ENCODE results near the gene OSBPL10.
A peak's percentile ranks its signal among the peaks of the same experiment; 100 is the strongest.

The OSBPL10 gene

DNA sequence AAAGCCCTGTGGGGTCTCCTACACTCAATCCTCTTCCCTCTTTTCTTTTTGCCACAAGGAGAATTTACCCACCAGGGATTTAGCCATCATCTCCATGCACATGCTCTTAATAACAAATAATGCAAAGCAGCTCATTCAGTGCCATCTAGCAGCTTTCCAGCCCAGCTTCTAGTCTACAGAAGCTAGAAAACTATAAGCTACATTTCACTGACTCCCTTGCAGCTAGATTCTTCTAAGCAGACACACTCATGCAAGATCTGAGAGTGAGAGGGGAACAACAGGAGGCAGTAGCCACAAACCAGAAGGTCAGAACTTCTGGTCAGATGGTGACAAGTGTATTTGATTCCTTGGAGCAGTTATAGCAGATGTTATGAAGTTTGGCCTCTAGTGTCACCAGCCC is 25.5 kb downstream of the OSBPL10 start:
- H3K23ac ChIP-seq (ENCODE audit: low read length), result no peak overlapping the region
- no peak overlapping the region for H2AFZ ChIP-seq (ENCODE audit: insufficient read depth, low read length, poor library complexity)
- no peak overlapping the region for H4K91ac ChIP-seq (ENCODE audit: low read depth, low read length)
- no peak overlapping the region for H3K18ac ChIP-seq (ENCODE audit: low read length)
- H2AK5ac ChIP-seq (ENCODE audit: low read length), result no peak overlapping the region
- H3K79me1 ChIP-seq (ENCODE audit: low read length), result peaks cover 5% of the 10 kb centered on the region
- no peak overlapping the region for H4K8ac ChIP-seq (ENCODE audit: low read depth, low read length)
- no peaks in the 10 kb centered on the region for H3K27me3 ChIP-seq (ENCODE audit: insufficient read depth, low read length)
- no peak for DNase-seq
- no peak overlapping the region for H4K12ac ChIP-seq (ENCODE audit: low read depth, low read length)
- H3K27ac ChIP-seq (ENCODE audit: low read depth, low read length), result no peak overlapping the region
- H3K4me1 ChIP-seq (ENCODE audit: control insufficient read depth in 1 of 2, insufficient read depth in 2 of 2, low read length in 2 of 2), result peaks cover 1 to 6% of the 10 kb centered on the region in 2 experiments
- H2BK12ac ChIP-seq (ENCODE audit: low read length), result no peak overlapping the region
- H3K79me2 ChIP-seq (ENCODE audit: control insufficient read depth, insufficient read depth, low read length, poor library complexity), result no peaks in the 10 kb centered on the region
- no peak overlapping the region for H3K4me2 ChIP-seq (ENCODE audit: low read length)
- no peak overlapping the region for H3K14ac ChIP-seq (ENCODE audit: low read length)
- H3K9ac ChIP-seq (ENCODE audit: low read length), result no peak overlapping the region
- H3K4me3 ChIP-seq (ENCODE audit: low read depth, low read length), result no peak overlapping the region
- peaks cover 3% of the 10 kb centered on the region for H3K9me3 ChIP-seq (ENCODE audit: insufficient read depth, low read depth, low read length)
- H2BK5ac ChIP-seq (ENCODE audit: low read depth, low read length, poor library complexity), result no peak overlapping the region
- no peak overlapping the region for H2BK120ac ChIP-seq (ENCODE audit: insufficient read depth, low read length, poor library complexity)
- H3K4ac ChIP-seq (ENCODE audit: low read depth, low read length), result no peak overlapping the region
- peaks cover 0 to 2% of the 10 kb centered on the region in 2 experiments for H3K36me3 ChIP-seq (ENCODE audit: control insufficient read depth in 1 of 2, insufficient read depth in 2 of 2, low read length in 2 of 2)

DNA sequence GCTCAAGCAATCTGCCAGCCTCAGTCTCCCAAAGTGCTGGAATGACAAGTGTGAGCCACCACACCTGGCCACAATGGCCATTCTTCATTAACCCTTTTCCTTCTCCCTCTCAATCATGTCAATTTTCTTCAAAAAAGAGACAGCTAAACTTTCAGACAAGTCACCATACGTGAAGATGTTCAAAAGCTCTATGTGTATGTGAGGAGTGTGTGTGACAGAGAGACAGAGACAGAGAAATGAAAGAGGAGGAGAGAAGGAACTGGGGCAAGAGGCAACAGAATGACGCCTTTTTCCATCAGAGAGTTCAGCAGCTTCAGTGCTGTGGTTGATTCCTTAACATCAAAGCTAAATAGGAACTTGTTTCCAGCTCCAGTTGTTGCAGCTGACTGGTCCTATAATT is 27.4 kb downstream of the OSBPL10 start:
- H4K12ac ChIP-seq (ENCODE audit: low read depth, low read length), result no peak overlapping the region
- H4K91ac ChIP-seq (ENCODE audit: low read depth, low read length), result no peak overlapping the region
- H4K8ac ChIP-seq (ENCODE audit: low read depth, low read length), result no peak overlapping the region
- H3K14ac ChIP-seq (ENCODE audit: low read length), result no peak overlapping the region
- peaks cover 0 to under 1% of the 10 kb centered on the region in 2 experiments for H3K4me1 ChIP-seq (ENCODE audit: control insufficient read depth in 1 of 2, insufficient read depth in 2 of 2, low read length in 2 of 2)
- H3K23ac ChIP-seq (ENCODE audit: low read length), result no peak overlapping the region
- no CpG with 5 or more reads among the region's 2 CpGs for WGBS (ENCODE audit: extremely low coverage, insufficient coverage, insufficient read length)
- H3K4me2 ChIP-seq (ENCODE audit: low read length), result no peak overlapping the region
- H3K9ac ChIP-seq (ENCODE audit: low read length), result no peak overlapping the region
- H2BK12ac ChIP-seq (ENCODE audit: low read length), result no peak overlapping the region
- no peak overlapping the region for H3K4ac ChIP-seq (ENCODE audit: low read depth, low read length)
- peaks cover 0 to 2% of the 10 kb centered on the region in 2 experiments for H3K36me3 ChIP-seq (ENCODE audit: control insufficient read depth in 1 of 2, insufficient read depth in 2 of 2, low read length in 2 of 2)
- no peak overlapping the region for H2AFZ ChIP-seq (ENCODE audit: insufficient read depth, low read length, poor library complexity)
- no peak overlapping the region for H2BK5ac ChIP-seq (ENCODE audit: low read depth, low read length, poor library complexity)
- H3K18ac ChIP-seq (ENCODE audit: low read length), result no peak overlapping the region
- H3K27me3 ChIP-seq (ENCODE audit: insufficient read depth, low read length), result no peaks in the 10 kb centered on the region
- no peak for DNase-seq
- no peaks in the 10 kb centered on the region for H3K79me1 ChIP-seq (ENCODE audit: low read length)
- no peak overlapping the region for H2AK5ac ChIP-seq (ENCODE audit: low read length)
- H3K27ac ChIP-seq (ENCODE audit: low read depth, low read length), result no peak overlapping the region
- H3K4me3 ChIP-seq (ENCODE audit: low read depth, low read length), result no peak overlapping the region
- H3K9me3 ChIP-seq (ENCODE audit: insufficient read depth, low read depth, low read length), result peaks cover 5% of the 10 kb centered on the region
- H3K79me2 ChIP-seq (ENCODE audit: control insufficient read depth, insufficient read depth, low read length, poor library complexity), result no peaks in the 10 kb centered on the region
- H2BK120ac ChIP-seq (ENCODE audit: insufficient read depth, low read length, poor library complexity), result no peak overlapping the region

DNA sequence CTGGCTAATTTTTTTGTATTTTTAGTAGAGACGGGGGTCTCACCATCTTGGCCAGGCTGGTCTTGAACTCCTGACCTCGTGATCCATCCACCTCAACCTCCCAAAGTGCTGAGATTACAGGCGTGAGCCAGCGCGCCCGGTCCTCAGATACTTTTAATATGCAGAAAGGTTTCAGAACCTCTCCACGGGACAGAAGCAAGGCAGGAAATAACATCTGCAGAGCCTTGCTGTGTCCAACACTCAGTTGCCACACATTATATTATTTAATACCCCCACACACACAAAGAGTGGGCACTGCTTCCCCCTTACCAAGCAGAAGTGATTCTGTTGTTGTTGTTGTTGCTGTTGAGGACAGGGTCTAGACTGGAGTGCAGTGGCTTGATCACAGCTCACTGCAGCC is 28.0 kb downstream of the OSBPL10 start:
- H2BK5ac ChIP-seq (ENCODE audit: low read depth, low read length, poor library complexity), result no peak overlapping the region
- no peak overlapping the region for H4K8ac ChIP-seq (ENCODE audit: low read depth, low read length)
- H3K79me2 ChIP-seq (ENCODE audit: control insufficient read depth, insufficient read depth, low read length, poor library complexity), result no peaks in the 10 kb centered on the region
- H3K4me2 ChIP-seq (ENCODE audit: low read length), result no peak overlapping the region
- WGBS (ENCODE audit: extremely low coverage, insufficient coverage, insufficient read length), result no CpG with 5 or more reads among the region's 7 CpGs
- no peak overlapping the region for H3K18ac ChIP-seq (ENCODE audit: low read length)
- H3K27ac ChIP-seq (ENCODE audit: low read depth, low read length), result no peak overlapping the region
- no peak overlapping the region for H2BK12ac ChIP-seq (ENCODE audit: low read length)
- H4K91ac ChIP-seq (ENCODE audit: low read depth, low read length), result no peak overlapping the region
- H3K4ac ChIP-seq (ENCODE audit: low read depth, low read length), result no peak overlapping the region
- no peak overlapping the region for H3K9ac ChIP-seq (ENCODE audit: low read length)
- H3K79me1 ChIP-seq (ENCODE audit: low read length), result peaks cover 2% of the 10 kb centered on the region
- peaks cover 5% of the 10 kb centered on the region for H3K9me3 ChIP-seq (ENCODE audit: insufficient read depth, low read depth, low read length)
- no peak overlapping the region for H2BK120ac ChIP-seq (ENCODE audit: insufficient read depth, low read length, poor library complexity)
- no peak for DNase-seq
- no peaks in the 10 kb centered on the region for H3K27me3 ChIP-seq (ENCODE audit: insufficient read depth, low read length)
- no peak overlapping the region for H3K14ac ChIP-seq (ENCODE audit: low read length)
- H3K4me1 ChIP-seq (ENCODE audit: control insufficient read depth in 1 of 2, insufficient read depth in 2 of 2, low read length in 2 of 2), result peaks cover under 1 to 3% of the 10 kb centered on the region in 2 experiments
- no peak overlapping the region for H2AK5ac ChIP-seq (ENCODE audit: low read length)
- H3K4me3 ChIP-seq (ENCODE audit: low read depth, low read length), result no peak overlapping the region
- no peak overlapping the region for H4K12ac ChIP-seq (ENCODE audit: low read depth, low read length)
- no peak overlapping the region for H2AFZ ChIP-seq (ENCODE audit: insufficient read depth, low read length, poor library complexity)
- H3K36me3 ChIP-seq (ENCODE audit: control insufficient read depth in 1 of 2, insufficient read depth in 2 of 2, low read length in 2 of 2), result peaks cover 0 to 2% of the 10 kb centered on the region in 2 experiments
- H3K23ac ChIP-seq (ENCODE audit: low read length), result no peak overlapping the region

DNA sequence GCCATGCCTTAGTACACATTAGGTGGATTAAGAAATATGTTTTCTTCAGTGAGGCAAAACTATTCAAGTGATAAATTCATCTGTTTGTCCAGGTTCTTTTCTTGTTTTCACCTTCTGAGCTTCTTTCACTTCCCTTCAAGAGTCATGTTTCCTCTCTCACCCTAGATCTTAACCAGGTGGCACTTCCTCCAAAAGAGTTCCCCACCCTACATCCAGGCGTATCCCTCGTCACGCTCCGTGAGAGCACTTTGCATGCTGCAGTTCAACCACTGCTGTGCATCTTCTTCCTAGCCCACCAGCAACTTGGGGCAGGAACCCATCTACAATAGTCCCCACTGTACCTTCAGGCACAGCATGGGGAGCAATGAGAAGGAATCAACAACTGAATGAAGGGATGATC is 28.9 kb downstream of the OSBPL10 start:
- no peak overlapping the region for H3K27ac ChIP-seq (ENCODE audit: low read depth, low read length)
- no CpG with 5 or more reads among the region's 4 CpGs for WGBS (ENCODE audit: extremely low coverage, insufficient coverage, insufficient read length)
- H3K27me3 ChIP-seq (ENCODE audit: insufficient read depth, low read length), result no peaks in the 10 kb centered on the region
- no peak overlapping the region for H3K18ac ChIP-seq (ENCODE audit: low read length)
- no peak overlapping the region for H4K8ac ChIP-seq (ENCODE audit: low read depth, low read length)
- H4K91ac ChIP-seq (ENCODE audit: low read depth, low read length), result no peak overlapping the region
- H2BK5ac ChIP-seq (ENCODE audit: low read depth, low read length, poor library complexity), result no peak overlapping the region
- H2BK12ac ChIP-seq (ENCODE audit: low read length), result no peak overlapping the region
- peaks cover 0 to 2% of the 10 kb centered on the region in 2 experiments for H3K36me3 ChIP-seq (ENCODE audit: control insufficient read depth in 1 of 2, insufficient read depth in 2 of 2, low read length in 2 of 2)
- peak overlapping the region; percentile 14 for H3K9ac ChIP-seq (ENCODE audit: low read length)
- H3K4me3 ChIP-seq (ENCODE audit: low read depth, low read length), result no peak overlapping the region
- H3K4me2 ChIP-seq (ENCODE audit: low read length), result no peak overlapping the region
- H3K9me3 ChIP-seq (ENCODE audit: insufficient read depth, low read depth, low read length), result peaks cover 5% of the 10 kb centered on the region
- no peak overlapping the region for H2BK120ac ChIP-seq (ENCODE audit: insufficient read depth, low read length, poor library complexity)
- H3K14ac ChIP-seq (ENCODE audit: low read length), result no peak overlapping the region
- peaks cover 7 to 12% of the 10 kb centered on the region in 2 experiments for H3K4me1 ChIP-seq (ENCODE audit: control insufficient read depth in 1 of 2, insufficient read depth in 2 of 2, low read length in 2 of 2)
- no peak overlapping the region for H3K23ac ChIP-seq (ENCODE audit: low read length)
- H3K79me1 ChIP-seq (ENCODE audit: low read length), result peaks cover 4% of the 10 kb centered on the region
- no peak overlapping the region for H2AFZ ChIP-seq (ENCODE audit: insufficient read depth, low read length, poor library complexity)
- no peak for DNase-seq
- no peak overlapping the region for H3K4ac ChIP-seq (ENCODE audit: low read depth, low read length)
- no peak overlapping the region for H4K12ac ChIP-seq (ENCODE audit: low read depth, low read length)
- no peak overlapping the region for H2AK5ac ChIP-seq (ENCODE audit: low read length)
- no peaks in the 10 kb centered on the region for H3K79me2 ChIP-seq (ENCODE audit: control insufficient read depth, insufficient read depth, low read length, poor library complexity)
